Measurements from ENCODE around the gene NBL1.
A peak's percentile ranks its signal among the peaks of the same experiment; 100 is the strongest.

NBL1 gene

GRCh38 chr1:19676438-19676922 lies 32.4 kb downstream of the NBL1 start:
- DNase-seq: no peak

- DNase-seq: no peak
Observed at GRCh38 chr1:19678493-19678892, 34.4 kb downstream of the NBL1 start.

GRCh38 chr1:19678931-19679453 lies 34.9 kb downstream of the NBL1 start:
- DNase-seq: no peak

- DNase-seq: no peak
Observed at GRCh38 chr1:19679691-19680090, 35.6 kb downstream of the NBL1 start.

- no peak for DNase-seq
Observed at GRCh38 chr1:19680644-19681043, 36.5 kb downstream of the NBL1 start.

GRCh38 chr1:19682257-19682656 lies 38.1 kb downstream of the NBL1 start:
- no peak for DNase-seq

- no peak for DNase-seq
Observed at GRCh38 chr1:19682901-19683300, 38.8 kb downstream of the NBL1 start.

- DNase-seq: no peak
Observed at GRCh38 chr1:19683351-19683750, 39.2 kb downstream of the NBL1 start.

GRCh38 chr1:19684677-19685076 lies 40.6 kb downstream of the NBL1 start:
- DNase-seq: no peak

- no peak for DNase-seq
Observed at GRCh38 chr1:19685994-19686393, 41.9 kb downstream of the NBL1 start.

GRCh38 chr1:19687414-19687813 lies 43.3 kb downstream of the NBL1 start:
- no peak for DNase-seq

GRCh38 chr1:19688041-19688842 lies 44.1 kb downstream of the NBL1 start:
- no peak for DNase-seq

- no peak for DNase-seq
Observed at GRCh38 chr1:19689085-19689757, 45.1 kb downstream of the NBL1 start.

- DNase-seq: no peak
Observed at GRCh38 chr1:19689856-19690255, 45.7 kb downstream of the NBL1 start.

- DNase-seq: no peak
Observed at GRCh38 chr1:19690342-19690741, 46.2 kb downstream of the NBL1 start.

GRCh38 chr1:19694298-19694697 lies 50.2 kb downstream of the NBL1 start:
- no peak for DNase-seq

GRCh38 chr1:19695772-19696171 lies 51.7 kb downstream of the NBL1 start:
- DNase-seq: no peak

- DNase-seq: no peak
Observed at GRCh38 chr1:19696820-19697219, 52.7 kb downstream of the NBL1 start.

GRCh38 chr1:19698181-19698580 lies 54.1 kb downstream of the NBL1 start:
- no peak for DNase-seq

GRCh38 chr1:19700079-19700777 lies 56.1 kb downstream of the NBL1 start:
- DNase-seq: no peak

GRCh38 chr1:19703280-19703679 lies 59.2 kb downstream of the NBL1 start:
- DNase-seq: no peak

- peak; percentile 62 for DNase-seq
Observed at GRCh38 chr1:19704247-19705113, 60.4 kb downstream of the NBL1 start.
